ENCODE measurements around the gene CYP3A4. TPM values are rescaled to one million over a fixed set of nuclear protein-coding genes. Genes with fewer than 3 reads are reported as not detected.
"Not testable (repeated sequence)": the region's sequence is repeated elsewhere in the genome, so short reads cannot be mapped to it uniquely, and the experiment has no call there.

CYP3A4 gene
- total RNA-seq, 2 experiments from 2014 or later: not detected

DNA sequence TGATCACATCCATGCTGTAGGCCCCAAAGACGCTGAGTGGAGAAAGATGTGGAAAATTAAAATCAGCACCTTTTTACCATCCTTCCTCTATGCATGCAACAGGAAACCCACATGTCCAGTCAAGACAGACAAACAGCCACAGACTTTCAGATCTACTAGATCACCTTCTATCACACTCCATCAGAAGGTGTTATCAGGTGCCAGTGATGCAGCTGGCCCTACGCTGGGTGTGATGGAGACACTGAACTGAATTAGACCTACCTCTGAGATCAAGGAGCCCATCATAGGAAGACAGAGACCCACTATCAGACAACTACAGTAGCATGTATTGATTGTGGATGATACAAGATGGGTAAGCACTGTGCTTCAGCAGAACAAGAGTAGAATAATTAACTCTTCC is 15.5 kb downstream of the CYP3A4 start:
- H3K36me3 Mint-ChIP-seq (ENCODE audit: low read depth): no peaks in the 10 kb centered on the region
- DNase-seq (no peak), ATAC-seq (peak; percentile 49)
- peaks cover 18% of the 10 kb centered on the region for H3K4me1 Mint-ChIP-seq (ENCODE audit: low read depth)
- ChIA-PET POLR2A (no interaction called here), CTCF (no interaction called here)
- peaks cover 24% of the 10 kb centered on the region for H3K27me3 Mint-ChIP-seq (ENCODE audit: low read depth)
- H3K27ac Mint-ChIP-seq: no peak overlapping the region
- no peak overlapping the region for H3K4me3 Mint-ChIP-seq
- H3K9me3 Mint-ChIP-seq (ENCODE audit: insufficient read depth): no peaks in the 10 kb centered on the region

DNA sequence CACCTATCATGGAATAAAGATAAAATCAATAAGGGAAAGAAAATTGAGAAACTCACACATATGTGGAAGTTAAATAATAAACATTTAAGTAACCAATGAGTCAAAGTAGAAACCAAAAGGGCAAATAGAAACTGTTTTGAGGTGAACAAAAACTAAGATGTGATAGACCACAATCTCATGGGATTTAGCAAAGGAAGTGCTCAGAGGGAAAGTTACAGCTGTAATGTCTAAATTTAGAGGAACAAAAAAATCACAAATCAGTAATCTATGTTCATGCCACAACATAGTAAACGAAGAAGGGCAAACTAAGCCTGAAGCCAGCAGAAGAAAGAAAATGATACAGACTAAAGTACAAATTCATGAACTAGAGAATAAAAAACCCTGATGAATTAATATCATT is 16.3 kb downstream of the CYP3A4 start:
- Mint-ChIP-seq H3K27me3 (ENCODE audit: low read depth) (peaks cover 20% of the 10 kb centered on the region), H3K4me1 (ENCODE audit: low read depth) (peaks cover 18% of the 10 kb centered on the region), H3K9me3 (ENCODE audit: insufficient read depth) (no peaks in the 10 kb centered on the region), H3K4me3 (no peak overlapping the region), H3K36me3 (ENCODE audit: low read depth) (no peaks in the 10 kb centered on the region), H3K27ac (no peak overlapping the region)
- DNase-seq (no peak), ATAC-seq (no peak)
- POLR2A ChIA-PET: no interaction called here
- CTCF ChIA-PET: no interaction called here

GRCh38 chr7:99766484-99767099 is 17.4 kb downstream of the CYP3A4 start:
- Mint-ChIP-seq H3K27ac (no peak overlapping the region), H3K9me3 (ENCODE audit: insufficient read depth) (no peaks in the 10 kb centered on the region), H3K4me3 (no peak overlapping the region), H3K4me1 (ENCODE audit: low read depth) (peaks cover 18% of the 10 kb centered on the region), H3K27me3 (ENCODE audit: low read depth) (peaks cover 13% of the 10 kb centered on the region), H3K36me3 (ENCODE audit: low read depth) (no peaks in the 10 kb centered on the region)
- CTCF ChIA-PET: no interaction called here
- ATAC-seq (no peak), DNase-seq (no peak)
- POLR2A ChIA-PET: no interaction called here

- H3K4me3 Mint-ChIP-seq: no peak overlapping the region
- H3K36me3 Mint-ChIP-seq (ENCODE audit: low read depth): no peaks in the 10 kb centered on the region
- peaks cover 18% of the 10 kb centered on the region for H3K4me1 Mint-ChIP-seq (ENCODE audit: low read depth)
- H3K27ac Mint-ChIP-seq: no peak overlapping the region
- peaks cover 4% of the 10 kb centered on the region for H3K27me3 Mint-ChIP-seq (ENCODE audit: low read depth)
- ATAC-seq (no peak), DNase-seq (no peak)
- POLR2A ChIA-PET: no interaction called here
- CTCF ChIA-PET: no interaction called here
- H3K9me3 Mint-ChIP-seq (ENCODE audit: insufficient read depth): no peaks in the 10 kb centered on the region
Measured at GRCh38 chr7:99764478-99764877, 19.5 kb downstream of the CYP3A4 start.

GRCh38 chr7:99762680-99763327 is 21.2 kb downstream of the CYP3A4 start:
- DNase-seq (no peak), ATAC-seq (no peak)
- CTCF ChIA-PET: interaction anchor here (1.2 kb wide), 1 partner anchor 10 kb away, joined by 6 read pairs; no protein-coding TSS in a partner anchor
- H3K9me3 Mint-ChIP-seq (ENCODE audit: insufficient read depth): no peaks in the 10 kb centered on the region
- H3K4me1 Mint-ChIP-seq (ENCODE audit: low read depth): peaks cover 7% of the 10 kb centered on the region
- POLR2A ChIA-PET: no interaction called here
- no peak overlapping the region for H3K4me3 Mint-ChIP-seq
- no peak overlapping the region for H3K27ac Mint-ChIP-seq
- H3K27me3 Mint-ChIP-seq (ENCODE audit: low read depth): no peaks in the 10 kb centered on the region
- H3K36me3 Mint-ChIP-seq (ENCODE audit: low read depth): no peaks in the 10 kb centered on the region

- DNase-seq (no peak), ATAC-seq (no peak)
- ChIA-PET POLR2A (no interaction called here), CTCF (no interaction called here)
- H3K27ac Mint-ChIP-seq: no peak overlapping the region
- peaks cover 9% of the 10 kb centered on the region for H3K27me3 Mint-ChIP-seq (ENCODE audit: low read depth)
- no peaks in the 10 kb centered on the region for H3K9me3 Mint-ChIP-seq (ENCODE audit: insufficient read depth)
- no peak overlapping the region for H3K4me3 Mint-ChIP-seq
- H3K4me1 Mint-ChIP-seq (ENCODE audit: low read depth): no peaks in the 10 kb centered on the region
- no peaks in the 10 kb centered on the region for H3K36me3 Mint-ChIP-seq (ENCODE audit: low read depth)
Measured at GRCh38 chr7:99755085-99755484, 28.9 kb downstream of the CYP3A4 start.

DNA sequence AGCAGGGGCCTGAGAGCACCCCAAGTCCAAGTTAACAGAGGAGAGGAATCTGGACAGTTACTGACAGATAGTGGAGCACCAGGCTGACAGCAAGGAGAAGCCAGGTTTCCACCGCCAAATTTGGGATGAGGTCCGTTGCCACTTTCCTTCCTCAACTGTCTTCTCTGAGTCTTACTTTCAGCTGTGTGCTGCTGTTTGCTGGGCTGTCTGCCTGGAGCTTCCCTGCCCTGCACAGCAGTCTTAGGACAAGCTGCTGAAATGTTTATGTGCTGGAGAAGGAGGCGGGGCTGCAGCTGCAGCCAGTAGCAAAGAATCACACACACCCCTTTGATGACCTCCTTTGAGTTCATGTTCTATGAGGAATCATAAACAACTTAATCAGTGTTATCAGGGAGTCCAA is 31.6 kb downstream of the CYP3A4 start:
- no peaks in the 10 kb centered on the region for H3K4me1 Mint-ChIP-seq (ENCODE audit: low read depth)
- ATAC-seq (no peak), DNase-seq (no peak)
- CTCF ChIA-PET: no interaction called here
- H3K27ac Mint-ChIP-seq: no peak overlapping the region
- no peaks in the 10 kb centered on the region for H3K36me3 Mint-ChIP-seq (ENCODE audit: low read depth)
- H3K27me3 Mint-ChIP-seq (ENCODE audit: low read depth): peaks cover 9% of the 10 kb centered on the region
- POLR2A ChIA-PET: interaction anchor here (0.9 kb wide), 1 partner anchor 10 kb away, joined by 3 read pairs; no protein-coding TSS in a partner anchor
- no peak overlapping the region for H3K4me3 Mint-ChIP-seq
- no peaks in the 10 kb centered on the region for H3K9me3 Mint-ChIP-seq (ENCODE audit: insufficient read depth)

DNA sequence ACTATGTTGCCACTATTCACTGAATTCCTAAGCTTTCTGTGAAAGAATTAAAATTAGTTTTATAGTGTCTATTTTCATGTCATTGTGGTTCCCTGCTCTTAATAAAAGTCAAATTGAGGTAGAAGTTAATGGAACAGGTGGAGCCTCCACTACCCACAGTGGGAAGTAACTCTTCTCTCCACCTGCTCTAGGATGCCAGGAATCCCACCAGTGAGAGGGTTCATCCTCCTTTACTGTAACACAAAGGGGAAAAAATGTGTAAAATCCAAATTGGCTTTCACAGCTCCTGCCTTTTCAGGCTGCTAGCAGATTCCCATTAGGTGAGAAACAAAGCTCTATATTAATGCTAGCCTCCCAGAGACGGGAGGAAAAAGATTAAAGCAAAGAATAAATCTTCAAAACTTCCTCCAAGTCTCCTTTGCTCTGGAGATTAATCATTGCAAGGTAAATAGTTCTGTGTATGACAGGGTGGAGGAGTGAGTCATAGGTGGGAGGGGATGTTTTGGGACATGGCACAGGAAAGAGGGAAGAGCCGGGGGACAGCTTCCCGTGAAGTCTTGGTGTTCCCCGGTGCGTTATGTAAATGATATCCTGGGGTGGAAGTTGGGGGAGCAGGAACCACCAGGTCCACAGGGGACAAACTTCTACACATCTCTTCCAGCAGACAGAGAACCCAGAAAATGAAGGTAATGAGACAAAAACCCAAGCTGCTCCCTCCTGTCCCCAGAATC is 32.5 kb downstream of the CYP3A4 start:
- DNase-seq; POLR2A ChIA-PET; ATAC-seq; H3K27ac Mint-ChIP-seq; H3K4me3 Mint-ChIP-seq; H3K4me1 Mint-ChIP-seq (ENCODE audit: low read depth); H3K9me3 Mint-ChIP-seq (ENCODE audit: insufficient read depth); H3K27me3 Mint-ChIP-seq (ENCODE audit: low read depth); CTCF ChIA-PET; H3K36me3 Mint-ChIP-seq (ENCODE audit: low read depth): not testable (repeated sequence)

GRCh38 chr7:99748846-99749579 is 35.0 kb downstream of the CYP3A4 start:
- H3K4me3 Mint-ChIP-seq: no peak overlapping the region
- DNase-seq (no peak), ATAC-seq (no peak)
- H3K27ac Mint-ChIP-seq: no peak overlapping the region
- ChIA-PET CTCF (no interaction called here), POLR2A (interaction anchor here (0.6 kb wide), 1 partner anchor 165 kb away, joined by 3 read pairs; no protein-coding TSS in a partner anchor)
- no peaks in the 10 kb centered on the region for H3K36me3 Mint-ChIP-seq (ENCODE audit: low read depth)
- peaks cover 4% of the 10 kb centered on the region for H3K9me3 Mint-ChIP-seq (ENCODE audit: insufficient read depth)
- H3K27me3 Mint-ChIP-seq (ENCODE audit: low read depth): peaks cover 7% of the 10 kb centered on the region
- no peaks in the 10 kb centered on the region for H3K4me1 Mint-ChIP-seq (ENCODE audit: low read depth)

DNA sequence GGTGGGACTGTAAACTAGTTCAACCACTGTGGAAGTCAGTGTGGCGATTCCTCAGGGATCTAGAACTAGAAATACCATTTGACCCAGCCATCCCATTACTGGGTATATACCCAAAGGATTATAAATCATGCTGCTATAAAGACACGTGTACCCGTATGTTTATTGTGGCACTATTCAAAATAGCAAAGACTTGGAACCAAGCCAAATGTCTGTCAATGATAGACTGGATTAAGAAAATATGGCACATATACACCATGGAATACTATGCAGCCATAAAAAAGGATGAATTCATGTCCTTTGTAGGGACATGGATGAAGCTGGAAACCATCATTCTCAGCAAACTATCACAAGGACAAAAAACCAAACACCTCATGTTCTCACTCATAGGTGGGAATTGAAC is 37.1 kb downstream of the CYP3A4 start:
- POLR2A ChIA-PET; H3K4me1 Mint-ChIP-seq (ENCODE audit: low read depth); H3K36me3 Mint-ChIP-seq (ENCODE audit: low read depth); H3K9me3 Mint-ChIP-seq (ENCODE audit: insufficient read depth); H3K27ac Mint-ChIP-seq; ATAC-seq; H3K27me3 Mint-ChIP-seq (ENCODE audit: low read depth); CTCF ChIA-PET; DNase-seq; H3K4me3 Mint-ChIP-seq: not testable (repeated sequence)

DNA sequence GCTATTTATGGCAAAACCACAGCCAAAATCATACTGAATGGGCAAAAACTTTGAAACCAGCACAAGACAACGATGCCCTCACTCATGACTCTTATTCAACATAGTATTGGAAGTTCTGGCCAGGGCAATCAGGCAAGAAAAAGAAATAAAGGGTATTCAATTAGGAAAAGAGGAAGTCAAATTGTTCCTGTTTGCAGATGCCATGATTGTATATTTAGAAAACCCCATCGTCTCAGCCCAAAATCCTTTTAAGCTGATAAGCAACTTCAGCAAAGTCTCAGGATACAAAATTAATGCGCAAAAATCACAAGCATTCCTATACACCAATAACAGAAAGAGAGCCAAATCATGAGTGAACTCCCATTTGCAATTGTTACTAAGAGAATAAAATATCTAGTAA is 38.6 kb downstream of the CYP3A4 start:
- CTCF ChIA-PET; H3K4me3 Mint-ChIP-seq; H3K27me3 Mint-ChIP-seq (ENCODE audit: low read depth); ATAC-seq; DNase-seq; H3K36me3 Mint-ChIP-seq (ENCODE audit: low read depth); POLR2A ChIA-PET; H3K27ac Mint-ChIP-seq; H3K9me3 Mint-ChIP-seq (ENCODE audit: insufficient read depth); H3K4me1 Mint-ChIP-seq (ENCODE audit: low read depth): not testable (repeated sequence)
